ENCODE results near the gene KRTAP6-1. TPM values are rescaled to one million over a fixed set of nuclear protein-coding genes. Genes with fewer than 3 reads are reported as not detected.

Gene KRTAP6-1
- total and polyA plus RNA-seq, 10 of the 15 experiments (the other 5 are each of a cell fraction or from before 2014, with no cell fraction given) = 0.16 TPM; not detected in 9

- Histone ChIP-seq H3K4me1 (ENCODE audit: control insufficient read depth, insufficient read depth, low read length) (no peaks in the 10 kb centered on the region), H3K4me3 (no peak within 1 kb of the TSS), H4K20me1 (ENCODE audit: control insufficient read depth, insufficient read depth) (no peaks in the 10 kb centered on the region), H3K9ac (ENCODE audit: control insufficient read depth, insufficient read depth, low read length) (no peak within 1 kb of the TSS), H2AFZ (ENCODE audit: control insufficient read depth, low read depth, low read length) (no peak within 1 kb of the TSS), H3K79me2 (ENCODE audit: control insufficient read depth, insufficient read depth, low read length) (no peaks in the 10 kb centered on the region), H3K27ac (ENCODE audit: control insufficient read depth, insufficient read depth) (no peak within 1 kb of the TSS), H3K27me3 (replicated peaks in 1 of 2; ENCODE audit: control insufficient read depth in 2 of 2, insufficient read depth in 2 of 2, low read length in 1 of 2) (no peaks in the 10 kb centered on the region), H3K36me3 (ENCODE audit: control insufficient read depth in 2 of 2, insufficient read depth in 2 of 2, low read length in 1 of 2) (no peaks in the 10 kb centered on the region), H3K9me3 (replicated peaks; ENCODE audit: control insufficient read depth, insufficient read depth, low read length) (no peaks in the 10 kb centered on the region), H3K4me2 (ENCODE audit: control insufficient read depth, insufficient read depth) (no peak within 1 kb of the TSS)
- BruUV-seq (replicated peaks) = no TSS peak
- CTCF ChIA-PET = interaction anchor here (1.6 kb wide), 1 partner anchor 115 kb away, joined by 3 read pairs; no protein-coding TSS in a partner anchor
- in situ Hi-C loops (cut with MboI) (no loop called here), intact Hi-C loops (cut with micrococcal nuclease; ENCODE audit: unreplicated experiment) (no loop called here)
- ATAC-seq (no peak), FAIRE-seq (no peak), DNase-seq (ENCODE audit: low read depth, low spot score) (no peak)
- SMC1A ChIA-PET (ENCODE audit: uncharacterized antibody, unreplicated experiment) = no interaction called here
- POLR2A ChIA-PET = no interaction called here
- WGBS (ENCODE audit: insufficient coverage, insufficient replicate concordance, low lambda C conversion rate, missing lambda C conversion rate) = 95% methylated on average over 2 of the region's 2 CpGs
- RAD21 ChIA-PET (ENCODE audit: unreplicated experiment) = no interaction called here
- TF ChIP-seq FOXM1 (IDR thresholded peaks at IDR 0.05; ENCODE audit: low read depth, low read length) (no peak), SMARCA5 (IDR thresholded peaks at IDR 0.05) (no peak), ZBTB40 (IDR thresholded peaks at IDR 0.05; ENCODE audit: borderline replicate concordance) (no peak), SMC3 (IDR thresholded peaks at IDR 0.05; ENCODE audit: borderline replicate concordance, low read length) (no peak), RB1 (IDR thresholded peaks at IDR 0.05; ENCODE audit: borderline replicate concordance) (no peak), RFX5 (IDR thresholded peaks at IDR 0.05; ENCODE audit: low read depth, low read length) (no peak), ZBTB4 (CRISPR knock-in tag; IDR thresholded peaks at IDR 0.05) (no peak), HDGF (IDR thresholded peaks at IDR 0.05) (no peak), ZNF24 (IDR thresholded peaks at IDR 0.05) (no peak), GABPA (IDR thresholded peaks at IDR 0.05; ENCODE audit: low read depth) (no peak), CHD4 (IDR thresholded peaks at IDR 0.05) (no peak), MYB (IDR thresholded peaks at IDR 0.05; ENCODE audit: borderline replicate concordance, low read depth, low read length) (no peak), CREM (IDR thresholded peaks at IDR 0.05; ENCODE audit: low read depth) (no peak)
- TF ChIP-seq, protein P1, sequence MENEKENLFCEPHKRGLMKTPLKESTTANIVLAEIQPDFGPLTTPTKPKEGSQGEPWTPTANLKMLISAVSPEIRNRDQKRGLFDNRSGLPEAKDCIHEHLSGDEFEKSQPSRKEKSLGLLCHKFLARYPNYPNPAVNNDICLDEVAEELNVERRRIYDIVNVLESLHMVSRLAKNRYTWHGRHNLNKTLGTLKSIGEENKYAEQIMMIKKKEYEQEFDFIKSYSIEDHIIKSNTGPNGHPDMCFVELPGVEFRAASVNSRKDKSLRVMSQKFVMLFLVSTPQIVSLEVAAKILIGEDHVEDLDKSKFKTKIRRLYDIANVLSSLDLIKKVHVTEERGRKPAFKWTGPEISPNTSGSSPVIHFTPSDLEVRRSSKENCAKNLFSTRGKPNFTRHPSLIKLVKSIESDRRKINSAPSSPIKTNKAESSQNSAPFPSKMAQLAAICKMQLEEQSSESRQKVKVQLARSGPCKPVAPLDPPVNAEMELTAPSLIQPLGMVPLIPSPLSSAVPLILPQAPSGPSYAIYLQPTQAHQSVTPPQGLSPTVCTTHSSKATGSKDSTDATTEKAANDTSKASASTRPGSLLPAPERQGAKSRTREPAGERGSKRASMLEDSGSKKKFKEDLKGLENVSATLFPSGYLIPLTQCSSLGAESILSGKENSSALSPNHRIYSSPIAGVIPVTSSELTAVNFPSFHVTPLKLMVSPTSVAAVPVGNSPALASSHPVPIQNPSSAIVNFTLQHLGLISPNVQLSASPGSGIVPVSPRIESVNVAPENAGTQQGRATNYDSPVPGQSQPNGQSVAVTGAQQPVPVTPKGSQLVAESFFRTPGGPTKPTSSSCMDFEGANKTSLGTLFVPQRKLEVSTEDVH (IDR thresholded peaks at IDR 0.05; ENCODE audit: low read depth, partially characterized antibody) = no peak
- TF ChIP-seq, protein P2, sequence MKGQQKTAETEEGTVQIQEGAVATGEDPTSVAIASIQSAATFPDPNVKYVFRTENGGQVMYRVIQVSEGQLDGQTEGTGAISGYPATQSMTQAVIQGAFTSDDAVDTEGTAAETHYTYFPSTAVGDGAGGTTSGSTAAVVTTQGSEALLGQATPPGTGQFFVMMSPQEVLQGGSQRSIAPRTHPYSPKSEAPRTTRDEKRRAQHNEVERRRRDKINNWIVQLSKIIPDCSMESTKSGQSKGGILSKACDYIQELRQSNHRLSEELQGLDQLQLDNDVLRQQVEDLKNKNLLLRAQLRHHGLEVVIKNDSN (IDR thresholded peaks at IDR 0.05; ENCODE audit: borderline replicate concordance, extremely low read length, insufficient read depth, low read depth, low read length) = no peak
Observed at GRCh38 chr21:30616125-30616524, 2.4 kb upstream of the KRTAP6-1 start, which contains the start of gene KRTAP20-1. TSS of gene KRTAP20-1 (plus strand) at chr21:30616425. CDS start at chr21:30616455, 30 bp downstream.

Measured in GM12878 (cell line).